ENCODE measurements around the gene TRIM17.

- no peak for TF ChIP-seq CTCF (optimal IDR thresholded peaks at IDR 0.05 in 1 of 3, IDR thresholded peaks at IDR 0.05 in 1 of 3, conservative IDR thresholded peaks at IDR 0.05 in 1 of 3; ENCODE audit: extremely low read depth in 1 of 3, insufficient read depth in 2 of 3, low read length in 3 of 3)
- TF ChIP-seq EZH2 (IDR thresholded peaks at IDR 0.05; ENCODE audit: low read length) = no peak
Measured at GRCh38 chr1:228430243-228430642, 13.6 kb upstream of the TRIM17 start.
